CD4-positive, alpha-beta T cell treated with Interleukin-6 at 100 ng/mL for 8 hours (primary cell): ENCODE measurements around the gene RMC1.
A peak's percentile ranks its signal among the peaks of the same experiment; 100 is the strongest.
"Not testable (repeated sequence)": the region's sequence is repeated elsewhere in the genome, so short reads cannot be mapped to it uniquely, and the experiment has no call there.

Experiments
- DNase-seq: peaks from one replicate; pipeline ENCODE4 v3.0.0-alpha.2; 2020; ENCODE audit warnings: mixed read lengths, low spot score

Gene RMC1

GRCh38 chr18:23498117-23498516, 5.2 kb upstream of the RMC1 start:
- no peak for DNase-seq

DNA sequence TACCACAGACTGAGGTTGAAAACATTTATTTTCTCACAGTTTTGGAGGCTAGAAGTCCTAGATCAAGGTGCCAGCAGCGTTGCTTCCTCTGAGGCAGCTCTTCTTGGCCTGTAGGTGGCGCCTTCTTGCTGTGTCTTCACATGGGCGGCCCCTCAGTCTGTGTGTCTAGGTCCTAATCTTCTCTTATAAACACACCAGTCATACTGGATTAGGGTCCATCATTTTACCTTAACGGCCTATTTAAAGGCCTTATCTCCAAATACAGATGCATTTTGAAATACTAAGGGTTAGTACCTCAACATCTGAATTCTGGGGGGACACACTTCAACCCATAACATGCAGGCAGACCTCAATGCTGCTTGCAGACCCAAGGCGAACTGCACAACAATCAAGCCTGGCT, 4.4 kb upstream of the RMC1 start:
- peak; percentile 75 for DNase-seq

- no peak for DNase-seq
Measured at GRCh38 chr18:23499291-23499781, 4.0 kb upstream of the RMC1 start.

GRCh38 chr18:23501626-23502025, 1.7 kb upstream of the RMC1 start:
- no peak for DNase-seq

DNA sequence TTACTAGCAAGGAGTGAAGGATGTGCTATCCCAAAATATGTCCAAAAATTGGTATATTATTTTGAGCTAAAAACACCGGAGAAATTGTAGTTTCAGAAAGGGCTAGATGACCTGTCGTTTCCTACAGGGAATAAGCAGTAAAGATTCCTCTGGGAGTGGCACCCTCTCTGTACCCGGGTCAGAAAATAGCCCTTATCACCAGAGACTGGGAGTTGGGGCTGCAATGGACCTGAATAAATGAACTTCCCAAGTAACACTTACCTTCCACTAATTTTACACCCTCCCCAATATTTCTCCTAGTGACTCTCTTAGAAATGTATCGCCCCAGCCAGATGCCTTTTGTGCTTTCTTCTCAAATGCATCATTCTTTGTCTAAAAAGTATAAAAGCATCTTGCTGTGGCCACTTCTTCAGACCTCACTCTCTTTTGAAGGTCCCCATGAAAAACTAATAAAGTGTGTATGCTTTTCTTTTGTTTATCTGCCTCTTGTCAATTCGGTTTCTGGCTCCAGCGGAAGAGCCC, 734 bp upstream of the RMC1 start:
- no peak for DNase-seq

- DNase-seq = no peak
Measured at GRCh38 chr18:23503963-23504344, 643 bp downstream of the RMC1 start.

- no peak for DNase-seq
Measured at GRCh38 chr18:23504720-23505119, 1.4 kb downstream of the RMC1 start.

DNA sequence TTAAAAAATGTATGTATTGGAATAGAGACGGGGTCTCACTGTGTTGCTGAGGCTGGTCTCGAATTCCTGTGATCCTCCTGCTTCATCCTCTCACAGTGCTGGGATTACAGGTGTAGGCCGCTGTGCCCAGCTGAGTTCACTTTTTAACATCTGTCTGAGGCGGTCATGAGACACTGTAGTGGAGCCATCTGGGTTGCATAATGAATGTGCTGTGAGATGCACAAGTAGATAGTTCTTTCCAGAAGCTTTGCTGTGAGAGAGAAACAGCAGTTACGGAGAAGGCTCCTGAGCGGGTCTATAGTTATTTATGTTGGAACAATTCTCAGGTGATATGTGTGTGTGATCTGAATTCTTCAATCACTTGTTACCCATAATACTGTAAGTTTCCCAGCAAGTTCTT, 3.1 kb downstream of the RMC1 start:
- no peak for DNase-seq

GRCh38 chr18:23510923-23511322, 7.6 kb downstream of the RMC1 start:
- DNase-seq = not testable (repeated sequence)

DNA sequence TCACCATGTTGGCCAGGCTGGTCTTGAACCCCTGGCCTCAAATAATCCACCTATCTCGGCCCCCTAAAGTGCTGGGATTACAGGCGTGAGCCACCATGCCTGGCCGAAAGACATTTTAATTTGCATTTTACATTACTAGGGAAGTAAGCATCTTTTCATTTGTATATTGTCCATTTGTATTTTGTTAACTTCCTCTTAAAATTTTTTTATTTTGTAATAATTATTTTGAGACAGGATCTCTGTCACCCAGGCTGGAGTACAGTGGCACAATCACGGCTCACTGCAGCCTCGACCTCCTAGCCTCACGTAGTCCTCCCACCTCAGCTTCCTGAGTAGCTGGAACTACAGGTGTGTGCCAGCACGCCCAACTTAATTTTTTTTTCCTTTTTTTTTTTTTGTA, 8.9 kb downstream of the RMC1 start:
- DNase-seq = not testable (repeated sequence)

- DNase-seq = no peak
Measured at GRCh38 chr18:23512641-23513040, 9.3 kb downstream of the RMC1 start.

DNA sequence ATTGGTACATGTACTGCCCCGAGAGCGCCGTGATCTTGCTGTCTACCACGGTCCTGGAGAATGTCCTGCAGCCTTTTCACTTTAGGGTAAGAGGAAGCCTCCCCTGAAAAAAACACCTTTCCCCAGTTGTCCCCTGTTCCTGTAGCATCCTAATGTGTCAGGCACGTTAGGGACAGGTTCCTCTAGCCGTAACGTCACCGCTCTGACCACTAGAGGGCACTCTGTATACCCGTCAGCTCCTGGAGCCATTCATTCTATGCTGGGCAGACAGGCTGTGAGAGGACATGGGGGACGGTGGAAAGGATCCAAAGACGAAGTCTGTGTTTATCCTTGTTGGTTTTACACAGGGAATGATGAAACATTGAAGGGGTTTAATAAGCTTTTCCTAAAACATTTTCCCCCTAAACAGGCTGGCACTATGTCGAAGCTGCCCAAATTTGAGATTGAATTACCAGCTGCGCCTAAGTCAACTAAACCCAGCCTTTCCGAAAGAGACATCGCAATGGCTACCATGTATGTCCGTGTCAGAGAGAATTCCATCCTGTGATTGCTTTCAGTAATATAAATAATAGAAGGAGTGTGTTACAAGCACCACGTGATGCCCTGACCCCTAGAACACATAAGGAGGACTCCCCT, 12.7 kb downstream of the RMC1 start:
- peak; percentile 80 for DNase-seq

- DNase-seq = no peak
Measured at GRCh38 chr18:23519734-23520133, 16.4 kb downstream of the RMC1 start.

DNA sequence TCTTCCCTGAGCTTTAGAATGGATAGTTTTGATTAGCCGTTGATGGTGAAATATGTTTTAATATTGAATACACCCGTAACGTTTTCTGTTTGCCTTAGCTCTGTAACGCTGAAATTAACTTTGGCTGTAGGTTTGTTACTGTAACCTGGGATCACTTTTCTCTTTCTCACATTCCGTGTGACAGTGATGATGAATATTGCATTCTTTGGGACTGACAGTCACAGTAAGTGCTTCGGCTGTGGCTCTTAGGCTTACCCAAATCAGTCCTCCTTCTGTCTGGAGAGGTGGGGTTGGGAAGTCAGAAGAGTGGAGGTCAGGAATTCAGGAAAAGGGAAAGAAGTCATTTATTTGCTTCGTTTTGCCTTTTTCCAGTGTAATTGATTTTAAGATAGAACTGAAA, 18.0 kb downstream of the RMC1 start:
- DNase-seq = no peak

- no peak for DNase-seq
Measured at GRCh38 chr18:23521907-23522306, 18.6 kb downstream of the RMC1 start.

DNA sequence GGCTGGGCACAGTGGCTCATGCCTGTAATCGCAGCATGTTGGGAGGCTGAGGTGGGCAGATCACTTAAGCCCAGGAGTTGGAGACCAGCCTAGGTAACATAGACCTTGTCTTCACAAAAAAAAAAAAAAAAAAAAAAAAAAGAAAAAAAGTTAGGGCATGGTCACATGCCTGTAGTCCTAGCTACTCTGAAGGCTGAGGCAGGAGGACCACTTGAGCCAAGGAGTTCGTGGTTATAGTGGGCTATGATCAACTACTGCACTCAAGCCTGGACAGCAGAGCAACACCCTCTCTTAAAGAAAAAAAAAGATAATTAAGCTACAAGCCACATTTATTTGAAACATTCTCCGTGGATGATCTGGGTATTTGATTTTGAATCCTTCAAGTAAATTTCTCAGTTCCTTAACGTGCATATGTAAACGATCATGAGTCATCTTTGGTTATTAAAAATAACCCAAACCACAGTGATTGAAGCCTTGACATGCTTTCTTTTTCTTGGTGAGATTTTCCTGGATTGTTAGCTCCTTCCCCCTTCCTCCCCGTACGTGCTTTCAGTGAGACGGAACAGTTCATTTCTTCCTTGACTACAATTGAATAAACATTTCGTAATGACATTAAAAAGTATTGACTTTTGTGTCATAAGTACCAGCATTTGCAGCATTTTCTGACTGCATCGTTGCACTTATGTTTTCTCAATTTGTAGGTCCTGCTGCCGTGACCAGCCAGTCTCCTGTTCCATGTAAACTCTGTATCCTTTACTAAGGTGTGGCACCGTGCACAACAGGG, 20.3 kb downstream of the RMC1 start:
- no peak for DNase-seq

GRCh38 chr18:23524213-23524707, 20.9 kb downstream of the RMC1 start:
- no peak for DNase-seq

- no peak for DNase-seq
Measured at GRCh38 chr18:23526501-23527063, 23.3 kb downstream of the RMC1 start.

- no peak for DNase-seq
Measured at GRCh38 chr18:23528580-23529472, 25.5 kb downstream of the RMC1 start.

DNA sequence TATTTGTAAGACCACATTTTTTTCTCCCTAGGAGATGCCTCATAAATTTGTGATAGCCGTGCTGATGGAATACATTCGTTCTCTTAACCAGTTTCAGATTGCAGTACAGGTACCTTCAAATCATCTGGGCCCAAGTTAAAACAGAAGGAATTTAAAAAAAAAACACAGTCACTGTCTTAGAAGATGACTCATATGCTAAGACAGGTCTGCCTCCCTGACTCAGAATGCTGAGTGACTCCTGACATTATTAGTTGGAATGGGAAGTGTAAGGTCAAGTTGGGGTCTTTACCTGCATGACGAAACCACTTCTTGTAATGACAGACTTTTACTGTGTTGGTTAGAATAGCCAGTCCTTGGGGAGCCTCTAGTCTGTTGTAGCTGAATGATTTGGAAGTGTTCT, 26.3 kb downstream of the RMC1 start:
- DNase-seq = no peak

GRCh38 chr18:23530195-23530594, 26.9 kb downstream of the RMC1 start:
- DNase-seq = no peak

- no peak for DNase-seq
Measured at GRCh38 chr18:23531912-23532311, 28.6 kb downstream of the RMC1 start.
